ENCODE data around the gene NAT8L.

The NAT8L gene

GRCh38 chr4:2046031-2046961 lies 12.8 kb upstream of the NAT8L start:
- no peak for DNase-seq

- no peak for DNase-seq
Measured at GRCh38 chr4:2047031-2047660, 12.0 kb upstream of the NAT8L start.

- DNase-seq, result no peak
Measured at GRCh38 chr4:2047781-2048581, 11.1 kb upstream of the NAT8L start.

GRCh38 chr4:2048831-2049230 lies 10.3 kb upstream of the NAT8L start:
- no peak for DNase-seq

GRCh38 chr4:2049381-2049780 lies 9.7 kb upstream of the NAT8L start:
- DNase-seq, result no peak

- no peak for DNase-seq
Measured at GRCh38 chr4:2049811-2050210, 9.3 kb upstream of the NAT8L start.

GRCh38 chr4:2051086-2051485 lies 8.0 kb upstream of the NAT8L start:
- no peak for DNase-seq

GRCh38 chr4:2054217-2054616 lies 4.9 kb upstream of the NAT8L start:
- no peak for DNase-seq

GRCh38 chr4:2057382-2058065 lies 1.6 kb upstream of the NAT8L start:
- peak; percentile 11 for DNase-seq

- DNase-seq, result peak; percentile 27
Measured at GRCh38 chr4:2058264-2059045, 672 bp upstream of the NAT8L start.

- DNase-seq, result peak; percentile 22
Measured at GRCh38 chr4:2059726-2060602, 837 bp downstream of the NAT8L start.

GRCh38 chr4:2060611-2061185 lies 1.6 kb downstream of the NAT8L start:
- peak; percentile 18 for DNase-seq

- DNase-seq, result peak; percentile 14
Measured at GRCh38 chr4:2061186-2062131, 2.3 kb downstream of the NAT8L start.

- DNase-seq, result peak; percentile 14
Measured at GRCh38 chr4:2062168-2062807, 3.2 kb downstream of the NAT8L start.

GRCh38 chr4:2062808-2063524 lies 3.8 kb downstream of the NAT8L start:
- peak; percentile 18 for DNase-seq

GRCh38 chr4:2063557-2064275 lies 4.6 kb downstream of the NAT8L start:
- DNase-seq, result peak; percentile 19

GRCh38 chr4:2064276-2064991 lies 5.3 kb downstream of the NAT8L start:
- peak; percentile 17 for DNase-seq
